CD14-positive monocyte (primary cell): Measurements from ENCODE around the gene PISD. TPM values are rescaled to one million over a fixed set of nuclear protein-coding genes. Genes with fewer than 3 reads are reported as not detected.

Experiments used
- DNase-seq, 3 donors: peaks; one replicate each; pipeline ENCODE4 v3.0.0-alpha.2; 2011 to 2022
- H2AFZ ChIP-seq: 2 replicates; pipeline ENCODE4 v1.6.0; 2012; ENCODE audit warnings: mild to moderate bottlenecking, low read depth, low read length, inconsistent platforms; ENCODE audit not compliant: insufficient read depth, poor library complexity, severe bottlenecking
- H3K27ac ChIP-seq, 2 donors: 1 replicate in 1 of 2; 2 replicates in 1 of 2; pipeline ENCODE4 v1.5.1; 2012 to 2013; ENCODE audit warnings: low read length in 2 of 2, control low read depth in 1 of 2, inconsistent platforms in 1 of 2, low read depth in 1 of 2, mild to moderate bottlenecking in 1 of 2
- H3K27me3 ChIP-seq, 2 donors: one replicate each; pipeline versions ENCODE4 v1.6.0 to v1.6.1; 2011 to 2013; ENCODE audit warnings: low read length in 2 of 2; ENCODE audit not compliant: control insufficient read depth in 2 of 2, insufficient read depth in 2 of 2
- H3K36me3 ChIP-seq, 2 donors: replicated peaks in 1 of 2; 1 replicate in 1 of 2; 2 replicates in 1 of 2; pipeline versions ENCODE4 v1.5.1 to v1.6.1; 2012 to 2013; ENCODE audit warnings: low read length in 2 of 2, control low read depth in 1 of 2, inconsistent platforms in 1 of 2, mild to moderate bottlenecking in 1 of 2; ENCODE audit not compliant: insufficient read depth in 2 of 2, control insufficient read depth in 1 of 2
- H3K4me1 ChIP-seq, 2 donors: 1 replicate in 1 of 2; 2 replicates in 1 of 2; pipeline versions ENCODE4 v1.5.1 to v1.6.1; 2012 to 2013; ENCODE audit warnings: low read length in 2 of 2, control low read depth in 1 of 2, inconsistent platforms in 1 of 2, mild to moderate bottlenecking in 1 of 2, moderate library complexity in 1 of 2; ENCODE audit not compliant: insufficient read depth in 2 of 2, control insufficient read depth in 1 of 2
- H3K4me2 ChIP-seq: replicated peaks from 2 replicates; pipeline ENCODE3; 2012; ENCODE audit warnings: low read length, moderate library complexity, mild to moderate bottlenecking; ENCODE audit not compliant: poor library complexity, severe bottlenecking; ENCODE audit errors: extremely low read depth
- H3K4me3 ChIP-seq, 3 experiments: fragments of 200-600 bp in 1 of 3; sonication (generic) in 1 of 3; replicated peaks in 1 of 3; 1 replicate in 2 of 3; 2 replicates in 1 of 3; pipeline ENCODE4 v1.5.1; 2011 to 2013; ENCODE audit warnings: low read length in 3 of 3, mild to moderate bottlenecking in 3 of 3, control low read depth in 2 of 3, low read depth in 2 of 3, inconsistent platforms in 1 of 3, moderate library complexity in 1 of 3
- H3K79me2 ChIP-seq: 2 replicates; pipeline ENCODE4 v1.6.0; 2012; ENCODE audit warnings: mild to moderate bottlenecking, control low read depth, inconsistent platforms, low read length, moderate library complexity; ENCODE audit not compliant: insufficient read depth
- H3K9ac ChIP-seq: 2 replicates; pipeline ENCODE4 v1.6.0; 2017; ENCODE audit warnings: low read length, mild to moderate bottlenecking; ENCODE audit not compliant: insufficient read depth, poor library complexity, severe bottlenecking
- H3K9me3 ChIP-seq, 2 donors: replicated peaks in 1 of 2; 1 replicate in 1 of 2; 2 replicates in 1 of 2; pipeline versions ENCODE4 v1.5.1 to v1.6.1; 2012 to 2013; ENCODE audit warnings: low read length in 2 of 2, control low read depth in 1 of 2; ENCODE audit not compliant: control insufficient read depth in 1 of 2, insufficient read depth in 1 of 2
- H4K20me1 ChIP-seq: 2 replicates; pipeline ENCODE4 v1.6.0; 2012; ENCODE audit warnings: mild to moderate bottlenecking, low read length, control low read depth, moderate library complexity; ENCODE audit not compliant: insufficient read depth
- H3K27ac Mint-ChIP-seq, 7 donors: one replicate each; pipeline ENCODE4 v1.8.0; 2020; ENCODE audit warnings: mild to moderate bottlenecking in 7 of 7, mixed read lengths in 7 of 7, moderate library complexity in 6 of 7, inconsistent platforms in 2 of 7
- H3K27me3 Mint-ChIP-seq, 3 donors: one replicate each; pipeline ENCODE4 v1.8.0; 2021 to 2022; ENCODE audit warnings: low read depth in 3 of 3, mild to moderate bottlenecking in 3 of 3, mixed read lengths in 3 of 3, moderate library complexity in 3 of 3, inconsistent platforms in 1 of 3
- H3K36me3 Mint-ChIP-seq, 2 donors: one replicate each; pipeline ENCODE4 v1.8.0; 2020; ENCODE audit warnings: mixed read lengths in 2 of 2, inconsistent platforms in 1 of 2, mild to moderate bottlenecking in 1 of 2
- H3K4me1 Mint-ChIP-seq: one replicate; pipeline ENCODE4 v1.8.0; 2020; ENCODE audit warnings: mild to moderate bottlenecking, mixed read lengths
- H3K4me3 Mint-ChIP-seq, 2 donors: one replicate each; pipeline ENCODE4 v1.8.0; 2020; ENCODE audit warnings: mild to moderate bottlenecking in 2 of 2, mixed read lengths in 2 of 2, moderate library complexity in 1 of 2
- H3K9me3 Mint-ChIP-seq, 7 donors: one replicate each; pipeline ENCODE4 v1.8.0; 2020 to 2022; ENCODE audit warnings: mixed read lengths in 7 of 7, mild to moderate bottlenecking in 6 of 7, moderate library complexity in 6 of 7, inconsistent platforms in 2 of 7
- CTCF ChIP-seq: fragments of 200-600 bp; IDR thresholded peaks from one replicate; pipeline ENCODE4 v1.8.0; 2022; ENCODE audit warnings: antibody characterized with exemption, mild to moderate bottlenecking
- WGBS: methylation state at CpG from one replicate; pipeline ENCODE4 v1.1.5; 2013; ENCODE audit warnings: missing lambda C conversion rate; ENCODE audit not compliant: insufficient coverage; 5-methylcytosine and 5-hydroxymethylcytosine counted together
- intact Hi-C, 2 donors: fragments of 100-400 bp; cut with micrococcal nuclease; formaldehyde crosslinking; loops; one replicate each; pipeline versions ENCODE4 v1.15.0 to v1.15.1; 2023
- polyA plus RNA-seq, 3 donors: library from polyadenylated mRNA; depleted of rRNA in 1 of 3; unstranded in 2 of 3; stranded (reverse) in 1 of 3; fragments of 300-500 nt in 2 of 3; fragments of >200 nt in 1 of 3; fragmentation: Illumina TruSeq in 2 of 3; gene quantifications; 1 replicate in 2 of 3; 2 replicates in 1 of 3; pipeline ENCODE4 v1.2.3, GENCODE V29; 2012 to 2021

Gene PISD
- polyA plus RNA-seq, 3 donors = 38.1 to 112 (median 45.3) TPM

- Mint-ChIP-seq H3K27ac (peak overlapping the region; percentile 95 to 98 (median 97)), H3K4me1 (peaks cover 79% of the 10 kb centered on the region), H3K27me3 (no peaks in the 10 kb centered on the region), H3K4me3 (peak overlapping the region; percentile 92 to 98), H3K9me3 (peaks cover 0 to 2% (median 0%) of the 10 kb centered on the region in 7 donors), H3K36me3 (peaks cover 9% of the 10 kb centered on the region in 2 donors)
- no peak for TF ChIP-seq CTCF
- Histone ChIP-seq H3K9ac (peak overlapping the region; percentile 88), H3K4me3 (peak overlapping the region in 1 of 3 experiments; percentile 96), H3K9me3 (no peaks in the 10 kb centered on the region), H3K79me2 (peaks cover 78% of the 10 kb centered on the region), H3K27me3 (no peaks in the 10 kb centered on the region), H3K36me3 (no peaks in the 10 kb centered on the region), H2AFZ (peak overlapping the region; percentile 61), H3K4me2 (peak overlapping the region; percentile 94), H3K27ac (peak overlapping the region; percentile 97 to 98), H4K20me1 (peaks cover 19% of the 10 kb centered on the region), H3K4me1 (peaks cover 75 to 87% of the 10 kb centered on the region in 2 donors)
- intact Hi-C loops = loop anchor here (2.0 to 10.0 kb wide), 5 partner anchors 21 to 477 kb away; partner anchors contain the start of genes PATZ1 (in 1 of the 2), RNF185 (in 1 of the 2), SFI1 (in 1 of the 2) and YWHAH (in 1 of the 2)
- DNase-seq = peak in 1 of 3 donors; percentile 21
- 3% methylated on average over 4 of the region's 4 CpGs for WGBS
Measured at GRCh38 chr22:31639436-31640039, 22.5 kb downstream of the PISD start.

GRCh38 chr22:31637891-31638618 lies 24.0 kb downstream of the PISD start:
- H3K9ac ChIP-seq = peak overlapping the region; percentile 88
- peak overlapping the region; percentile 97 to 98 for H3K27ac ChIP-seq
- peaks cover 34% of the 10 kb centered on the region for H4K20me1 ChIP-seq
- intact Hi-C loops = loop anchor here (2.0 to 10.0 kb wide), 5 partner anchors 23 to 476 kb away; partner anchors contain the start of genes PATZ1 (in 1 of the 2), RNF185 (in 1 of the 2), SFI1 (in 1 of the 2) and YWHAH (in 1 of the 2)
- H3K27me3 ChIP-seq = no peaks in the 10 kb centered on the region
- H3K79me2 ChIP-seq = peaks cover 86% of the 10 kb centered on the region
- peaks cover 76 to 92% of the 10 kb centered on the region in 2 donors for H3K4me1 ChIP-seq
- Mint-ChIP-seq H3K9me3 (peaks cover 0 to 2% (median 0%) of the 10 kb centered on the region in 7 donors), H3K4me3 (peak overlapping the region; percentile 92 to 98), H3K27ac (peak overlapping the region; percentile 95 to 98 (median 97)), H3K36me3 (peaks cover 10 to 13% of the 10 kb centered on the region in 2 donors), H3K27me3 (peaks cover 0 to 3% (median 0%) of the 10 kb centered on the region in 3 donors), H3K4me1 (peaks cover 80% of the 10 kb centered on the region)
- DNase-seq = peak; percentile 84 to 89 (median 89)
- peak overlapping the region; percentile 60 to 96 (median 74) for H3K4me3 ChIP-seq
- no peaks in the 10 kb centered on the region for H3K9me3 ChIP-seq
- peaks cover under 1 to 4% of the 10 kb centered on the region in 2 donors for H3K36me3 ChIP-seq
- WGBS = 3% methylated on average over 9 of the region's 15 CpGs
- H3K4me2 ChIP-seq = peak overlapping the region; percentile 94
- H2AFZ ChIP-seq = peak overlapping the region; percentile 64
- no peak for TF ChIP-seq CTCF
